Measurements from ENCODE around the gene MED13L.

GRCh38 chr12:116011217-116011616, 266.3 kb downstream of the MED13L start:
- TF ChIP-seq, protein P1, sequence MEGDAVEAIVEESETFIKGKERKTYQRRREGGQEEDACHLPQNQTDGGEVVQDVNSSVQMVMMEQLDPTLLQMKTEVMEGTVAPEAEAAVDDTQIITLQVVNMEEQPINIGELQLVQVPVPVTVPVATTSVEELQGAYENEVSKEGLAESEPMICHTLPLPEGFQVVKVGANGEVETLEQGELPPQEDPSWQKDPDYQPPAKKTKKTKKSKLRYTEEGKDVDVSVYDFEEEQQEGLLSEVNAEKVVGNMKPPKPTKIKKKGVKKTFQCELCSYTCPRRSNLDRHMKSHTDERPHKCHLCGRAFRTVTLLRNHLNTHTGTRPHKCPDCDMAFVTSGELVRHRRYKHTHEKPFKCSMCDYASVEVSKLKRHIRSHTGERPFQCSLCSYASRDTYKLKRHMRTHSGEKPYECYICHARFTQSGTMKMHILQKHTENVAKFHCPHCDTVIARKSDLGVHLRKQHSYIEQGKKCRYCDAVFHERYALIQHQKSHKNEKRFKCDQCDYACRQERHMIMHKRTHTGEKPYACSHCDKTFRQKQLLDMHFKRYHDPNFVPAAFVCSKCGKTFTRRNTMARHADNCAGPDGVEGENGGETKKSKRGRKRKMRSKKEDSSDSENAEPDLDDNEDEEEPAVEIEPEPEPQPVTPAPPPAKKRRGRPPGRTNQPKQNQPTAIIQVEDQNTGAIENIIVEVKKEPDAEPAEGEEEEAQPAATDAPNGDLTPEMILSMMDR (IDR thresholded peaks at IDR 0.05; ENCODE audit: borderline replicate concordance, extremely low read depth, low read length, poor library complexity, severe bottlenecking): no peak
- no peak for TF ChIP-seq EZH2 (IDR thresholded peaks at IDR 0.05; ENCODE audit: borderline replicate concordance, low read depth, low read length, severe bottlenecking)

Measured in DND-41 (cell line).